Stimulated activated CD8-positive, alpha-beta memory T cell treated with anti-CD3 and anti-CD28 coated beads, Interleukin-7, amount 100 ng/mL, for 48 hours (primary cell): ENCODE results near the gene FBXL20.
"Not testable (repeated sequence)": the region's sequence is repeated elsewhere in the genome, so short reads cannot be mapped to it uniquely, and the experiment has no call there.

ENCODE experiments used
- DNase-seq, 2 donors: peaks; one replicate each; pipeline ENCODE4 v3.0.0-alpha.2; 2020; ENCODE audit warnings: low read depth in 1 of 2; ENCODE audit errors: extremely low read depth in 1 of 2

The FBXL20 gene

DNA sequence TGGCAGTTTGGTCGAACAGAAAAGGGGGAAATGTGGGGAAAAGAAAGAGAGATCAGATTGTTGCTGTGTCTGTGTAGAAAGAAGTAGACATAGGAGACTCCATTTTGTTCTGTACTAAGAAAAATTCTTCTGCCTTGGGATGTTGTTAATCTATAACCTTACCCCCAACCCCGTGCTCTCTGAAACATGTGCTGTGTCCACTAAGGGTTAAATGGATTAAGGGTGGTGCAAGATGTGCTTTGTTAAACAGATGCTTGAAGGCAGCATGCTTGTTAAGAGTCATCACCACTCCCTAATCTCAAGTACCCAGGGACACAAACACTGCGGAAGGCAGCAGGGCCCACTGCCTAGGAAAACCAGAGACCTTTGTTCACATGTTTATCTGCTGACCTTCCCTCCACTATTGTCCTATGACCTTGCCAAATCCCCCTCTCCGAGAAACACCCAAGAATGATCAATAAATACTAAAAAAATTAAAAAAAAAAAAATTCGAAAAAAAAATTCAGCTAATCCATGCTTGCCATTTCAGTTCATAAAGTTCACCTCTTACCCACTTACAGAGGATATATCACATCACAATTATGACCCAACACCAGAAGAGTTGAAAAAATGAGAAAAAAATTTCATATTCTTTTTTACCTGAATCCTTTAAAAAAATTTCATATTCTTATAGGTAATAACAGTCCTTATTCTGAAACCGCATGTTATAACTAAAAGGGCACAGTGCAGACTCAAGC, 67.2 kb downstream of the FBXL20 start:
- not testable (repeated sequence) for DNase-seq

DNA sequence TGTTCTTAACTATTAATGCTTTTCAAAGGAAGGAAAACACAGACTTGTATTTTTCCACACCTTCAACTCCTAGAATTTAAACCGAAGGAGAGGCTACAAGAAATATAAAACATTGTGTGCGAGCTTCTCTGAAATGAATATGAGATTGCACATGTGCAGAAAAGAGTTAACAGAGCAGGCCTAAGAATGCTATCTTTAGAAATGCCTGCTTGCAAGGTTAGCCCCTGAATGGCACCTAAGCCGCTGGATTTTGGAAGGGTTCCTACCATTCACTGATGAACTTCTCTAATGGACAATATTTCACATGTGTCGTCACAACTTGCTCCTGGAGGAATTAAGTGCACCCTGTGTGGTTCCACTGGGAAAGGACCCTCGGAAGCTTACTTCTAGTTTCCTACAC, 69.3 kb downstream of the FBXL20 start:
- no peak for DNase-seq

DNA sequence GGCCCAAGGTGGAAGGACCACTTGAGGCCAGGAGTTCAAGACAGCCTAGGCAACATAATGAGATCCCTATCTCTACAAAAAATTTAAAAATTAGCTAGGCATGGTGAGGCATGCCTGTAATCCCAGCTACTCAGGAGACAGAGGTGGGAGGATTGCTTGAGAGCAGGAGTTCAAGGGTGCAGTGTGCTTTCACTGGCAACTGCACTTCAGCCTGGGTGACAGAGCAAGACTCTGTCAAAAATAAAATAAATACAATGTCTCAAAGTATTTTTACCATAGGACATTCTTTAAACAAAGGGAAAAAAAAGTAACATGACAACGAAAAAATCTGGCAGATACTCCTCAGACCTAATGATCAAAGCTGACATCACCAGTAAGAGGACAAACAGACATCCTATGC, 72.6 kb downstream of the FBXL20 start:
- no peak for DNase-seq

DNA sequence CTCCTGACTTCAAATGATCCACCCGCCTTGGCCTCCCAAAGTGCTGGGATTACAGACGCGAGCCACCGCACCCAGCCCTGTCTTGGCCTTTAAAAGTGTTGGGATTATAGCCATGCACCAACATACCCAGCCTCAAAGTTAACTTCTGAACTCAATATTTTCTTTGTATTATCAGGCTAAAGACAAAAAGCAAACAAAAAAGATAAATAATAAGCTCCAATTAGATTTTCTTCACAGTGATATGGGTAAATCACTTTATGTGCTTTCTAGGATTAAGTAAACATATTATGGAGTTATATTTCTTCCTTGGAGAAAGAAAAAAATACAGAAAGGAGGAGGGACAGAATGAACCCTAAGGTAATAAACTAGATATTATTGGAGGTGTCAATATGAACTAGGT, 74.3 kb downstream of the FBXL20 start:
- no peak for DNase-seq

DNA sequence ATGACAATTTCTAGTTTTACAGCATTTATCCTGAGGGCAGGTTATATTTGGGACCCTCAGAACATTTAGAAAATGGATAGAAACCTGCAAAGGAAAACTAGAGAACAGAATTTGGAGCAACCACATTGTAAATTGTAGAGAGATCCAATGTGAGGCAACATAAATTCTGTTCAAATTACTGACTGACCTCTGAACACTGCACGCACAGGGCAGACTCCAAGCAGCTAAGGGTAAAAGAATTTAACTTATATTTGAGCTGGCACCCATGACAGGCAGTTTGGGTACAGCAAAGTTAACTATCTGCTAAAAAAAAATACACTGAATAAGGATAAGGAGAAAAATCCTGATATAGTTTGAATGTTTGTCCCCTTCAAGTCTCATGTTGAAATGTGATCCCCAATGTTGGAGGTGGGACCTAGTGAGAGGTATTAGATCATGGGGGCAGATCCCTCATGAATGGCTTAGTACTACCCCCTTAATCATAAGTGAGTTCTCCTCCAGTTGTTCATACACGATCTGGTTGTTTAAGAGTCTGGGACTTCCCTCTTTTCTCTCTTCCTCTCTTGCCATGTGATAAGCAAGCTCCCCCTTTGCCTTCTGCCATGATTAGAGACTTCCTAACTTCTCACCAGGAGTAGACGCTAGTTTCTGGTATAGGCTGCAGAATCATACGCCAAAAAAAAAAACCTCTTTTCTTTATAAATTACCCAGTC, 75.7 kb downstream of the FBXL20 start:
- no peak for DNase-seq

DNA sequence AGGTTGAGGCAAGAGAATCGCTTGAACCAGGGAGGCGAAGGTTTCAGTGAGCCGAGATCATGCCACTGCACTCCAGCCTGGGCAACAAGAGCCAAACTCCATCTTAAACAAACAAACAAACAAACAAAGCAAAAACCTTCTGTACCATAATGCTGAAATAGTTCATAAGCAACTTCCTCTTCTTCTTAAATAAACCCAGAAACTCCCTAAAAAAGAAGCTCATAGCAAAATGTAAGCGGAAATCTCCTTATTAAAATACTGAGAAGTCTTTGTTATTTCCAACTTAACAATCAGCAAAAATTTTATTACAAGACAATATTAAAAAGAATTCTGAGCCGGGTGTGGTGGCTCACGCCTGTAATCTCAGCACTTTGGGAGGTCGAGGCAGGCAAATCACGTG, 82.8 kb downstream of the FBXL20 start:
- DNase-seq: no peak

DNA sequence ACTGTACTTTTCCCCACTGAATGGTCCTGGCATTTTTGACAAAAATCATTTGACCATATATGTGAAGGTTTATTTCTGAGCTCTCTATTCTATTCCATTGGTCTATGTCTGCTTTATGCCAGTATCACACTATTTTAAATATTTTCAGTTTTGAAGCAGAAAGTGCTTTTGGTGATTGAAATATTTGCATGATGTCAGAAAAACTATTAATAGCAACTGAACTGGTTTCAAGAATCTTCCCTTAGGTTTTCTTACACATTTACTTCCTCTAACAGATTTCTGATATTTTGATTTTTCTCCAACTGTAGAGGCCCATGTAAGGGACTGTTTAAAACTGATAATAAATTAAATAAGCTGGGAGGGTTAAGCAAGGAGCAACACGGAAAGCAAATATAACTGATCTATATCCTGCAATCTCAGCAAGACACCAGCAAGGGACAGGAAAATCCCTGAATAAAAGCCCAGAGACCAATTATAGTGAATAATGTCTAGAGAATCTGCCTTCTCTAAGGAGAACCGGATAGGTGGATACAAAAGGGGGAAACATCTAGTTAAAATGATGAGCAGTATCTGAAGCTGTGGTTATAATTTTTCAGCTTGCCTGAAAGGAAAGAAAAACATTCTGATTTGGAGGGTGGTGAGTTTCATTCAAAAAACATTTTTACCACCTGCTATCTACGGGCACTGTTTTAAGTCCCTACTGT, 94.8 kb downstream of the FBXL20 start:
- DNase-seq: no peak

DNA sequence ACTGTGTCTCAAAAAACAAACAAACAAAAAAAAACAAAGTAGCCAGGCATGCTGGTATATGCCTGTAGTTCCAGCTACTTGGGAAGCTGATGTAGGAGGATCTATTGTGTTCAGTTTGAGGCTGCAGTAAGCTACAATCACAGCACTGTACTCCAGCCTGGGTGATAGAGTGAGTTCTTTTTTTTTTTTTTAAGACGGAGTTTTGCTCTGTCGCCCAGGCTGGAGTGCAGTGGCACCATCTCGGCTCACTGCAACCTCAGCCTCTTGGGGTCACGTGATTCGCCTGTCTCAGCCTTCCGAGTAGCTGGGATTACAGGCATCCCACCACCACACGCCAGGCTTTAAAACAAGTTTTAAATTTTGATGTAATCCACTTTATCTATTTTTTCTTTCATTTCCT, 95.4 kb downstream of the FBXL20 start:
- DNase-seq: no peak

DNA sequence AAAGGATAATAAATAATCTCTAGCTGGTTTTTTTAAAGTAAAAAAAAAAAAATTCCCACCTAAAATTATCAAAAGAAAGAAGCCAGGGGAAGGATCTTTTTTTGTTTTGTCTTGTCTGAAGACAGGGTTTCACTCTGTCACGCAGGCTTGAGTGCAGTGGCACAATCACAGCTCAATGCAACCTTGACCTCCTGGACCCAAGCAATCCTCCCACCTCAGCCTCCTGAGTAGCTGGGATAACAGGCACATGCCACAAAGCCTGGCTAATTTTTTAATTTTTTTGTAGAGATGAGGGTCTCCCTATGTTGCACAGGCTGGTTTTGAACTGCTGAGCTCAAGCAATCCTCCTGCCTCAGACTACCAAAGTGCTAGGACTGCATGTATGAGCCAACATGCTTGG, 97.2 kb downstream of the FBXL20 start:
- DNase-seq: no peak

DNA sequence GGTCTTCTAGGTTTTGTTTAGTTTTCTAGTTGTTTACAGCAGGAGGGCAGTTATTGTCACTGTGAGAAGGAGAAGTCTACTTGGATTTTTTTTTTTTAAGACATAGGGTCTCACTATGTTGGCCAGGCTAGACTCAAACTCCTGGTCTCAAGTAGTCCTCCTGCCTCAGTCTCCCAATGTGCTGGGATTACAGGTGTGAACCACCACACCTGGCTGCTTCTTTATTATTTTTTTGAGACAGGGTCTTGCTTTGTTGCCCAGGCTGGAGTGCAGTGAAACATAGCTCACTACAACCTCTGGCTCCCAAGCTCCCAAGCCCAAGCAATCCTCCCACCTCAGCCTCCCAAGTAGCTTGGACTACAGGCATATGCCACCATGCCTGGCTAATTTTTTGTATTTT, 107.4 kb downstream of the FBXL20 start:
- DNase-seq: no peak

DNA sequence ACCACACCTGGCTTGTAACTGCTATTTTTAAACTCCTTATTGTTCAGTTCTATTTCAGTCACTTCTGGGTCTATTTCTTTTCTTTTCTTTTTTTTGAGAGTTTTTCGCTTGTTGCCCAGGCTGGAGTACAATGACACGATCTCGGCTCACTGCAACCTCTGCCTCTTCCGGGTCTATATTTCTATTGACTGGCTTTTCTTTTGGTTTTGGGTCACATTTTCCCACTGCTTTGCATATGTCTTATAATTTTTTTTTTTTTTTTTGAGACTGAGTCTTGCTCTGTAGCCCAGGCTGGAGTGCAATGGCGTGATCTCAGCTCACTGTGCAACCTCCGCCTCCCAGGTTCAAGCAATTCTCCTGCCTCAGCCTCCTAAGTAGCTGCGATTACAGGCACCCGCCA, 108.9 kb downstream of the FBXL20 start:
- DNase-seq: not testable (repeated sequence)

DNA sequence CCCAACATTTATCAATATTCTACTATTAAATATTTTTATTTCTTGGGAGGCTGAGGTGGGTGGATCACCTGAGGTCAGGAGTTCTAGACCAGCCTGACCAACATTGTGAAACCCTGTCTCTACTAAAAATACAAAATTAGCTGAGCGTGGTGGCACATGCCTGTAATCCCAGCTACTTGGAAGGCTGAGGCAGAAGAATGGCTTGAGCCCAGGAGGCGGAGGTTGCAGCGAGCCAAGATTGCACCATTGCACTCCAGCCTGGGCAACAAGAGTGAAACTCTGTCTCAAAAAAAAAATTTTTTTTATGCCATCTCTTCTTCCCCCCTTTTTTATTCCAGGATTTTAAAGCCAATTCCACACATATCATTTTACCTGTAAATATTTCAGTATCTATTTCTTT, 114.9 kb downstream of the FBXL20 start:
- not testable (repeated sequence) for DNase-seq

DNA sequence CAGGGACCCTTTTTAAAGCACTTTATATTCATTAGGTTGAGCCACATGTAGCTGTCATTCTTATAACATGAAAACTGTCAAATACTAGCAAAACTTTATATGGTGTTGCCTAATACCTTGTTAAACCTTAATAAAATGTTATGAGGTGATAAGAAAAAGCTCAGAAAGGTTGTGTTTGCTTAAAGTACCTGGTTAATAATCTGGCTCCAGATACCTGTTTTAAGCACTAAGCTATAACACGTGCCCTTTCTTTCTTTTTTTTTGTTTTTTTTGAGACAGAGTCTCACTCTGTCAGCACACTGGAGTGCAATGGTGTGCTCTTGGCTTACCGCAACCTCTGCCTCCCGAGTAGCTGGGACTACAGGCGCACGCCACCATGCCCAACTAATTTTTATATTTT, 116.7 kb downstream of the FBXL20 start:
- DNase-seq: no peak

DNA sequence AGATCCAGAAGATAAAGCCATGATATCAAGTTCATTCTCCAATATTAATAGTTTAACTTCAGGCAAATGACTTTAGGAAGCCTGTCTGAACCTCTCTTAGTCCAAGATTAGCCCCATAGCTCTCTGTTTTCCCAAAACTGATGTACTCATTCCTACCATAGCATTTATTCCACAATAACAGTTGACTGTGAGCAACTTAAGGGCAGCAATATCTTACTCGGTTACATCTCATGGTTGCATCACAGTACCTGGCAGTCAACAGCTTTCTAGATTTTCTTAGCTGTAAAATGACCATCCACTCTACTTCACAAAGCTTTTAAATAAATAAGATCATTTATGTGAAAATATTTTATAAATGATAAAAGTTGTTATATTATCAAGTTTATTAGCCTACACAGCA, 117.5 kb downstream of the FBXL20 start:
- no peak for DNase-seq

DNA sequence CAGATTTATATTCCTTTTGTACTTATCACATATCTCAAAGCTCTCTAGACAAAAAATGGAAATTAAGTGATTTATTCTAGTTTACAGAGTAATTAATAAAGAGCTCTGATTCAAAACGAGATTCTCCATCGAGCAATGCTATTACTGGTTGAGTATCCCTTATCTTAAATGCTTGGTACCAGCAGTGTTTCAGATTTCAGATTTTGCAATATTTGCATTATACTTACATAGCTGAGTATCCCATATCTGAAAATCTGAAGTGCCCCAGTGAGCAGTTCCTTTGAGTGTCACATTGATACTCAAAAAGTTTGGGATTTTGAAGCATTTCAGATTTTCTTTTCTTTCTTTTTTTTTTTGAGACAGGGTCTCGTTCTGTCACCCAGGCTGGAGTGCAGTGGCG, 118.3 kb downstream of the FBXL20 start:
- DNase-seq: no peak

DNA sequence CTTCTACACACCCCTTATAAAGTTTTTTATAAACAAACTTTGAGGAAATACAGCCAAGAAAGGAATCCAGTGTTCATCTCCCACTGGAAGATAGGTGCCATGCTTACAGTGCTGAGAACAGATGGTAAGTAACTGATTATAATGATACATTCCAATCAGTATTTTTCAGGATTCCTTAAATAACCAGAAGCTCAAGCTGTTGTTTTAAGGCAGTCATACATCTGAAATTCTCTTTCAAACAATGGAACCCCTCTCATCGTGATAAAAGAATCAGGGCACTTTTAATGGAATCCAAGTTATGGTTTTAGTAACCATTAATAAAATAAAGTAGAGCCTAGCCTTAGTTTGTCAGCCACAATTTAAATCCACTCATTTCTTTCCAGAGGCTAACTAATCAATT, 119.6 kb downstream of the FBXL20 start:
- no peak for DNase-seq

DNA sequence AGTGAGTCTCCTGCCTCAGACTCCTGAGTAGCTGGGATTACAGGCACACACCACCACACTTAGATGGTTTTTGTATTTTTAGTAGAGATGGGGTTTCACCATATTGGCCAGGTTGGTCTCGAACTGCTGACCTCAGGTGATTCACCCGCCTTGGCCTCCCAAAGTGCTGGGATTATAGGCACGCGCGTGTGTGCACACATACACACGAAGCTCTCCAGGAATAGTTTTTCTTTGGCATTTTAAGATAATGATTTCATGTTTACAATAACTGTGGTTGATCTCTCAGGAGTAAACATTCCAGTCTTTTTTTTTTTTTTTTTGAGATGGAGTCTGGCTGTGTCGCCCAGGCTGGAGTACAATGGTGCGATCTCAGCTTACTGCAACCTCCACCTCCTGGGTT, 123.2 kb downstream of the FBXL20 start:
- not testable (repeated sequence) for DNase-seq

DNA sequence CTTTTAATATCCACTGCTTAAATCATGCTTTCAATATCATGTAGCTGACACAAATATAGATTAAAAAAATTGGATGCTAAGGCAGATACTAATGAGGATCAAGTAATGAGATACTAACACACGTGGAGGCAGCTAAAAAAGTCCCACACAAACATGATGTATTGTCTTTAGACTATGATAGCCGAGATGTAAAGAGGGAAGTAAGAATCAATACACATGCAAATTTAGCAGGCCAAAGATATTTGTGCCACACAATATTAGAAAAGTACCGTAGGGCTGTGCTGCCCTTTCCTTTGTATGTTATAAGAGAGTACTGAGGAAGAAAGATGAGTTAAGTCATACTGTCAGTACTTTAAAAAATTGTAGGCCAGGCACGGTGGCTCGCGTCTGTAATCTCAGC, 124.3 kb downstream of the FBXL20 start:
- DNase-seq: no peak

DNA sequence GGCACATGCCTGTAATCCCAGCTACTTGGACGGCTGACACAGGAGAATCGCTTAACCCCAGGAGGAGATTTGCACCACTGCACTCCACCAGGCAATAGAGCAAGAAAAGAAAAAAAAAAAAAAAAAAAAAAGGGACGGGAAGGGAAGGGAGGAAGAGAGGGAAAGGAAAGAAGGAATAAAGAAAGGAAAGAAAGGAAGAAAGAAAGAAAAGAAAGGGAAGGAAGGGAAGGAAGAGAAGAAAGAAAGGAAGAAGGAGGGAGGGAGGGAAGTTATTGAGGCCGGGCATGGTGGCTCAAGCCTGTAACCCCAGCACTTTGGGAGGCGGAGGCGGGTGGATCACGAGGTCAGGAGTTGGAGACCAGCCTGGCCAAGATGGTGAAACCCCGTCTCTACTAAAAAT, 125.3 kb downstream of the FBXL20 start:
- no peak for DNase-seq

DNA sequence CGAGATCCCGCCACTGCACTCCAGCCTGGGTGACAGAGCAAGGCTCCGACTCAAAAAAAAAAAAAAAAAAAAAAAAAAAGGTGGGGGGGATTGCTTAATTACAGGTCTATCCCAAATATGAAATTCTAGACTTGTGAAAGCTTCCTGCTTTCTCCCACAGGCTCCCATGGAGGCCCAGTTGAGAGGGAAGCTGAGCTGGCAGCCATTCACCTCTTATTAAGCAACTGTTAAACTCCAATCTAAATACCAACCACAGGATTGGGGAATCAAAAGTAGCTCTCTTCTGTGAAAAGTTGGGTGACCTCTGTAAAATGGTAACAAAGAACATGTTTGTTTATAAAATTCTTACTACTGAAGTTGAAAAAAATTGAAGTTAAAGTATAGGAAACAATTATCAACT, 129.9 kb downstream of the FBXL20 start:
- DNase-seq: no peak

DNA sequence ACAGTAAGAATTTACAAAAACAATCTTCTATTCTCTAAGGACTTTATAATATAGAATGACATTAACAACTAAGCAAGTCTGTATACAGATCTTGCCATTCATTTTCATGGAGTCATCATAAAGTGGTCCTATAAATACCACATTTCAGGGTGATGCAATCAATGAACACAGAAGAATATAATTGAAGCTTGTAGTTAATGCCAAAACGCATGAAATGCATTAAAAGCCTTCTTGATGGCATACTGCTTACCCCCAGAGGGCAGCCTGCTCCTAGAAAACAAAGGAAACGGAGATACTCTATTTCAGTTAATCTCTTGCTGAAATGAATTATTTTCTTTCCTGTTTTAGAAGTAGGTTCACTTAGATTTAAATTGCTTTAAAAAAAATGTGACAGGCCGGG, 130.5 kb downstream of the FBXL20 start:
- no peak for DNase-seq

DNA sequence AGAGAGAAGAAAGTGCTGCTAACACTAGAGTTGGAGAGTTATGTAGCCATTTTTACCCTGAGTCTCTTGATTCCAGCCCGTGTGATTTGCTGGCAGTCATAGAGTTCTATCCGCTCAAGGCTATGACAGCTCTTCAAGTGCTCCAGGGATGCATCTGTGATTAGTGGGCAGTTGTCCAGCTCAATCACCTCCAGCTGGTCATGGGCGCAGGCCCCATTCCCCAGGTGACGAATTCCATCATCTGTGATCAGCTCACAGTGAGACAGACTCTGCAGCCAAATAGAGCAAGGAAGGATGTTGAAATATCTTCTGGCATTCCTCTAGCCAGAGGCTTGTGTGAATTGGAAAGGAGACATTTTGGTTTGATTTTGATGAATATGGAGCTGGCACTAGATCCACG, 137.3 kb downstream of the FBXL20 start:
- DNase-seq: no peak
